Retinal pigment epithelial cell (primary cell): Measurements from ENCODE around the gene MEA1.

Experiments used
- DNase-seq: peaks from one replicate; pipeline ENCODE4 v3.0.0-alpha.2; 2010; ENCODE audit warnings: low read depth
- H3K4me3 ChIP-seq: 2 replicates; pipeline ENCODE4 v1.5.1; 2011; ENCODE audit warnings: mild to moderate bottlenecking, low read length, control low read depth, moderate library complexity
- CTCF ChIP-seq: conservative IDR thresholded peaks from 2 replicates; pipeline ENCODE4 v1.5.1; 2011; ENCODE audit warnings: low read depth, low read length, control low read depth, inconsistent platforms

The MEA1 gene

GRCh38 chr6:43013843-43014433, at the start of gene MEA1, which contains the start of gene KLHDC3:
MEA1 (minus strand) TSS chr6:43013946; CDS start chr6:43013813, 133 bp downstream.
KLHDC3 (plus strand) TSS chr6:43014249; CDS start chr6:43017193, 2,944 bp downstream.
- H3K4me3 ChIP-seq, result peak within 1 kb of the TSS; percentile 94
- no peak for TF ChIP-seq CTCF
- DNase-seq, result peak; percentile 99

GRCh38 chr6:43062818-43063217, 49.1 kb upstream of the MEA1 start:
- no peak for TF ChIP-seq CTCF
- DNase-seq, result no peak
- H3K4me3 ChIP-seq, result no peak overlapping the region

- H3K4me3 ChIP-seq, result no peak overlapping the region
- TF ChIP-seq CTCF, result no peak
- no peak for DNase-seq
Measured at GRCh38 chr6:43061861-43062260, 48.1 kb upstream of the MEA1 start.

- TF ChIP-seq CTCF, result no peak
- peak overlapping the region; percentile 99 for H3K4me3 ChIP-seq
- no peak for DNase-seq
Measured at GRCh38 chr6:43060755-43061633, 47.2 kb upstream of the MEA1 start.

GRCh38 chr6:43060034-43060754, 46.4 kb upstream of the MEA1 start:
- H3K4me3 ChIP-seq, result peak overlapping the region; percentile 99
- TF ChIP-seq CTCF, result no peak
- DNase-seq, result no peak

GRCh38 chr6:43059168-43060033, 45.7 kb upstream of the MEA1 start, which contains the start of the genes KLC4 and MRPL2:
KLC4 (plus strand) TSS chr6:43059631; CDS start chr6:43061336, 1,705 bp downstream.
MRPL2 (minus strand) TSS chr6:43059434; CDS start chr6:43059381, 53 bp downstream.
- TF ChIP-seq CTCF, result no peak
- peak; percentile 96 for DNase-seq
- H3K4me3 ChIP-seq, result peak within 1 kb of the TSS; percentile 99
